ENCODE measurements around the gene PIGN. TPM values are rescaled to one million over a fixed set of nuclear protein-coding genes. Genes with fewer than 3 reads are reported as not detected.

Gene PIGN, protein sequence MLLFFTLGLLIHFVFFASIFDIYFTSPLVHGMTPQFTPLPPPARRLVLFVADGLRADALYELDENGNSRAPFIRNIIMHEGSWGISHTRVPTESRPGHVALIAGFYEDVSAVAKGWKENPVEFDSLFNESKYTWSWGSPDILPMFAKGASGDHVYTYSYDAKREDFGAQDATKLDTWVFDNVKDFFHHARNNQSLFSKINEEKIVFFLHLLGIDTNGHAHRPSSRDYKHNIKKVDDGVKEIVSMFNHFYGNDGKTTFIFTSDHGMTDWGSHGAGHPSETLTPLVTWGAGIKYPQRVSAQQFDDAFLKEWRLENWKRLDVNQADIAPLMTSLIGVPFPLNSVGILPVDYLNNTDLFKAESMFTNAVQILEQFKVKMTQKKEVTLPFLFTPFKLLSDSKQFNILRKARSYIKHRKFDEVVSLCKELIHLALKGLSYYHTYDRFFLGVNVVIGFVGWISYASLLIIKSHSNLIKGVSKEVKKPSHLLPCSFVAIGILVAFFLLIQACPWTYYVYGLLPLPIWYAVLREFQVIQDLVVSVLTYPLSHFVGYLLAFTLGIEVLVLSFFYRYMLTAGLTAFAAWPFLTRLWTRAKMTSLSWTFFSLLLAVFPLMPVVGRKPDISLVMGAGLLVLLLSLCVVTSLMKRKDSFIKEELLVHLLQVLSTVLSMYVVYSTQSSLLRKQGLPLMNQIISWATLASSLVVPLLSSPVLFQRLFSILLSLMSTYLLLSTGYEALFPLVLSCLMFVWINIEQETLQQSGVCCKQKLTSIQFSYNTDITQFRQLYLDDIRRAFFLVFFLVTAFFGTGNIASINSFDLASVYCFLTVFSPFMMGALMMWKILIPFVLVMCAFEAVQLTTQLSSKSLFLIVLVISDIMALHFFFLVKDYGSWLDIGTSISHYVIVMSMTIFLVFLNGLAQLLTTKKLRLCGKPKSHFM
- 26.2 and 27.3 TPM in 2 replicates for total RNA-seq

DNA sequence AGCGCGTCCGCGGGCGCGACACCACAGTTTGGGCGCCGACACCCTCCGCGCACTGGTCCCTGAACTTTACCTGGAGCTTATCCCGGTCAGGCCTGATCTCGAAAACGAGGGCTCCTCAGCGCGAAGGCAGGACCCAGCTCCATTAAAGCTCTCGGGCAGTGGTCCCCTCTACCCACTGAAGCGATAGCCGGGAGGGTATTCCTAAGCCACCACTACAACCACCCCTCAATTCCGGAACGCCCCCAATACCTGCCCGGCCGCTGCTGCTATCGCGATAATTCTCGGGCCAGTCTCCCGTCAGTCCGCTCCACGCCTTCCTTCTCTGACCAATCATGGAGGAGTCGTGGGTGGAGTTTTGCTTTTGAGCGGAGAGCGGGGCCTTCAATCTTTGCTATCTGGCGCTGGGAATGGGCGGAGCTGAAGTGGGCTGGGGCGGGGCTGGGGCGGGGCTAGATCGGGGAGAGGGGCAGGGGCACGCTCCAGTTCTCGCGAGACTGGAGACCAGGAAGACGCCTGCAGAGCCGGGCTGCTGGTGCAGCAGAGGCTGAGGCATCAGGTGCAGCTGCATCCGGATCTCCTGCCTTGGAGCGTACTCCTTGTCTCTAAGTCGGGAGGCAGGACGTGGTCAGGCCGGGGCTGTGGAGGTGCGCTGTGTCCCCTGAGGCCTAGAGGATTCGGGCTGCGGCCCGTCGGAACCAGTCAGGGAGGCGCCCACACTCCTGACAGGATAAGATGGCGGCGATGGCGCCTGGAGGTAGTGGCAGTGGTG, at the start of gene PIGN, which contains the start of gene RELCH:
TSS of gene PIGN (minus strand) at position 283 of the 769 bp plus-strand sequence. CDS start 25,703 bp downstream, outside the sequence.
TSS of gene RELCH (plus strand) at position 482 of the 769 bp plus-strand sequence. CDS start at position 733, 251 bp downstream.

Other genes starting within 250 kb of the PIGN start
- 14.3 and 16.4 TPM in 2 replicates for gene RELCH, start 199 bp upstream of the PIGN start, total RNA-seq
- gene TNFRSF11A, start 138.3 kb upstream of the PIGN start, total RNA-seq: under 0.01 and 0.29 TPM in 2 replicates